WTC11 (cell line): ENCODE measurements around the gene IL4I1. TPM values are rescaled to one million over a fixed set of nuclear protein-coding genes. Genes with fewer than 3 reads are reported as not detected.

Source experiments
- ATAC-seq: fragments of 200-7000 bp; cut with Tn5 transposase; 2 replicates; pipeline ENCODE4 v1.10.0; 2021; ENCODE audit warnings: mild to moderate bottlenecking, moderate library complexity
- CTCF ChIA-PET: fragments of 300-600 bp; sonication (Branson Sonifier 250); formaldehyde crosslinking; loops from one replicate; lab custom pipeline; 2021; ENCODE audit warnings: antibody characterized with exemption; lab: Charles Lee
- POLR2A ChIA-PET: fragments of 350-600 bp; sonication (Branson Sonifier 250); formaldehyde crosslinking; loops from one replicate; lab custom pipeline; 2021; ENCODE audit warnings: antibody characterized with exemption; lab: Charles Lee
- DNase-seq: peaks from one replicate; pipeline ENCODE4 v3.0.0; 2021; ENCODE audit warnings: low spot score
- H3K27ac Mint-ChIP-seq: 2 replicates; pipeline ENCODE4 v1.8.0; 2021; ENCODE audit warnings: mixed read lengths
- H3K27me3 Mint-ChIP-seq: 2 replicates; pipeline ENCODE4 v1.8.0; 2021; ENCODE audit warnings: low read depth, mild to moderate bottlenecking, moderate library complexity, mixed read lengths
- H3K36me3 Mint-ChIP-seq: 2 replicates; pipeline ENCODE4 v1.8.0; 2021; ENCODE audit warnings: mixed read lengths
- H3K4me1 Mint-ChIP-seq: 2 replicates; pipeline ENCODE4 v1.8.0; 2022; ENCODE audit warnings: mixed read lengths
- H3K4me3 Mint-ChIP-seq: 2 replicates; pipeline ENCODE4 v1.8.0; 2021; ENCODE audit warnings: mild to moderate bottlenecking, moderate library complexity, mixed read lengths
- H3K9me3 Mint-ChIP-seq: 2 replicates; pipeline ENCODE4 v1.8.0; 2021; ENCODE audit warnings: mixed read lengths
- AFF4 ChIP-seq: sonication (generic); formaldehyde crosslinking; IDR thresholded peaks from 2 replicates; pipeline ENCODE4 v1.8.1; 2023; ENCODE audit warnings: mild to moderate bottlenecking, missing genetic modification reagents, borderline replicate concordance
- ARID4B ChIP-seq: sonication (generic); formaldehyde crosslinking; IDR thresholded peaks from 2 replicates; pipeline ENCODE4 v1.8.0; 2023; ENCODE audit warnings: missing genetic modification reagents, mild to moderate bottlenecking, borderline replicate concordance
- ATF2 ChIP-seq: sonication (generic); formaldehyde crosslinking; IDR thresholded peaks from 2 replicates; pipeline ENCODE4 v1.8.1; 2022; ENCODE audit warnings: low read depth, missing genetic modification reagents, borderline replicate concordance
- CBFB ChIP-seq: sonication (generic); formaldehyde crosslinking; IDR thresholded peaks from 2 replicates; pipeline ENCODE4 v1.8.1; 2022; ENCODE audit warnings: mild to moderate bottlenecking, low read depth, missing genetic modification reagents
- ESRRA ChIP-seq: sonication (generic); formaldehyde crosslinking; IDR thresholded peaks from 2 replicates; pipeline ENCODE4 v1.8.1; 2022; ENCODE audit warnings: mild to moderate bottlenecking, missing genetic modification reagents, borderline replicate concordance
- FOXP1 ChIP-seq: sonication (generic); formaldehyde crosslinking; IDR thresholded peaks from 2 replicates; pipeline ENCODE4 v1.8.0; 2022; ENCODE audit warnings: missing genetic modification reagents, mild to moderate bottlenecking, moderate library complexity, borderline replicate concordance
- FOXP4 ChIP-seq: sonication (generic); formaldehyde crosslinking; IDR thresholded peaks from 2 replicates; pipeline ENCODE4 v1.8.0; 2022; ENCODE audit warnings: mild to moderate bottlenecking, missing genetic modification reagents
- HMGA2 ChIP-seq: fragments of 250-450 bp; sonication (Bioruptor Pico); IDR thresholded peaks from 2 replicates; pipeline ENCODE4 v1.4.0; 2021; ENCODE audit warnings: mild to moderate bottlenecking, moderate library complexity
- MYBL2 ChIP-seq: sonication (generic); formaldehyde crosslinking; IDR thresholded peaks from 2 replicates; pipeline ENCODE4 v1.8.1; 2023; ENCODE audit warnings: mild to moderate bottlenecking, moderate library complexity, missing genetic modification reagents
- NR3C1 ChIP-seq: sonication (generic); formaldehyde crosslinking; conservative IDR thresholded peaks from 2 replicates; pipeline ENCODE4 v1.8.1; 2023; ENCODE audit warnings: low read depth, mild to moderate bottlenecking, missing genetic modification reagents
- SMAD4 ChIP-seq: sonication (generic); formaldehyde crosslinking; IDR thresholded peaks from 2 replicates; pipeline ENCODE4 v1.8.0; 2022; ENCODE audit warnings: mild to moderate bottlenecking, missing genetic modification reagents
- ZBTB21 ChIP-seq: sonication (generic); formaldehyde crosslinking; IDR thresholded peaks from 2 replicates; pipeline ENCODE4 v1.8.1; 2023; ENCODE audit warnings: mild to moderate bottlenecking, missing genetic modification reagents, borderline replicate concordance
- total RNA-seq: library from RNA; stranded (reverse); gene quantifications from 3 replicates; pipeline ENCODE4 v1.2.3, GENCODE V29; 2021
- TF ChIP-seq, protein P1 (sequence below): sonication (generic); formaldehyde crosslinking; IDR thresholded peaks from 2 replicates; pipeline ENCODE4 v1.8.1; 2022; ENCODE audit warnings: missing genetic modification reagents, borderline replicate concordance
- TF ChIP-seq, protein P2 (sequence below): sonication (generic); formaldehyde crosslinking; IDR thresholded peaks from 2 replicates; pipeline ENCODE4 v1.8.1; 2023; ENCODE audit warnings: mild to moderate bottlenecking, missing genetic modification reagents
- TF ChIP-seq, protein P3 (sequence below): fragments of 250-450 bp; sonication (Bioruptor Pico); IDR thresholded peaks from 2 replicates; pipeline ENCODE4 v1.9.0; 2021; ENCODE audit warnings: mild to moderate bottlenecking

Gene IL4I1
- total RNA-seq, 1 experiment from 2014 or later = 0.83 TPM

GRCh38 chr19:49853852-49854377 lies 42.8 kb downstream of the IL4I1 start:
- Mint-ChIP-seq H3K36me3 (peaks cover 30% of the 10 kb centered on the region), H3K27ac (no peak overlapping the region; the same call in 1 of the 2 replicates)

More at GRCh38 chr19:49853852-49854377, 42.8 kb downstream of the IL4I1 start:
- Mint-ChIP-seq H3K4me3 (peak overlapping the region; percentile 40), H3K4me1 (peaks cover 22% of the 10 kb centered on the region), H3K27me3 (peaks cover 3% of the 10 kb centered on the region; the same call in 1 of the 2 replicates), H3K9me3 (peaks cover 4% of the 10 kb centered on the region)
- POLR2A ChIA-PET = interaction anchor here (0.8 kb wide), 1 partner anchor 16 kb away, joined by 3 read pairs; no protein-coding TSS in a partner anchor
- no peak for TF ChIP-seq NR3C1 (CRISPR knock-in tag)
- no peak for TF ChIP-seq MYBL2 (CRISPR knock-in tag)
- TF ChIP-seq AFF4 = no peak
- TF ChIP-seq, protein P1, sequence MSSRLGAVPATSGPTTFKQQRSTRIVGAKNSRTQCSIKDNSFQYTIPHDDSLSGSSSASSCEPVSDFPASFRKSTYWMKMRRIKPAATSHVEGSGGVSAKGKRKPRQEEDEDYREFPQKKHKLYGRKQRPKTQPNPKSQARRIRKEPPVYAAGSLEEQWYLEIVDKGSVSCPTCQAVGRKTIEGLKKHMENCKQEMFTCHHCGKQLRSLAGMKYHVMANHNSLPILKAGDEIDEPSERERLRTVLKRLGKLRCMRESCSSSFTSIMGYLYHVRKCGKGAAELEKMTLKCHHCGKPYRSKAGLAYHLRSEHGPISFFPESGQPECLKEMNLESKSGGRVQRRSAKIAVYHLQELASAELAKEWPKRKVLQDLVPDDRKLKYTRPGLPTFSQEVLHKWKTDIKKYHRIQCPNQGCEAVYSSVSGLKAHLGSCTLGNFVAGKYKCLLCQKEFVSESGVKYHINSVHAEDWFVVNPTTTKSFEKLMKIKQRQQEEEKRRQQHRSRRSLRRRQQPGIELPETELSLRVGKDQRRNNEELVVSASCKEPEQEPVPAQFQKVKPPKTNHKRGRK (CRISPR knock-in tag) = no peak
- no peak for TF ChIP-seq ARID4B (CRISPR knock-in tag)
- no peak for TF ChIP-seq CBFB (CRISPR knock-in tag)
- TF ChIP-seq, protein P2, sequence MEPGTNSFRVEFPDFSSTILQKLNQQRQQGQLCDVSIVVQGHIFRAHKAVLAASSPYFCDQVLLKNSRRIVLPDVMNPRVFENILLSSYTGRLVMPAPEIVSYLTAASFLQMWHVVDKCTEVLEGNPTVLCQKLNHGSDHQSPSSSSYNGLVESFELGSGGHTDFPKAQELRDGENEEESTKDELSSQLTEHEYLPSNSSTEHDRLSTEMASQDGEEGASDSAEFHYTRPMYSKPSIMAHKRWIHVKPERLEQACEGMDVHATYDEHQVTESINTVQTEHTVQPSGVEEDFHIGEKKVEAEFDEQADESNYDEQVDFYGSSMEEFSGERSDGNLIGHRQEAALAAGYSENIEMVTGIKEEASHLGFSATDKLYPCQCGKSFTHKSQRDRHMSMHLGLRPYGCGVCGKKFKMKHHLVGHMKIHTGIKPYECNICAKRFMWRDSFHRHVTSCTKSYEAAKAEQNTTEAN = no peak
- TF ChIP-seq, protein P3, sequence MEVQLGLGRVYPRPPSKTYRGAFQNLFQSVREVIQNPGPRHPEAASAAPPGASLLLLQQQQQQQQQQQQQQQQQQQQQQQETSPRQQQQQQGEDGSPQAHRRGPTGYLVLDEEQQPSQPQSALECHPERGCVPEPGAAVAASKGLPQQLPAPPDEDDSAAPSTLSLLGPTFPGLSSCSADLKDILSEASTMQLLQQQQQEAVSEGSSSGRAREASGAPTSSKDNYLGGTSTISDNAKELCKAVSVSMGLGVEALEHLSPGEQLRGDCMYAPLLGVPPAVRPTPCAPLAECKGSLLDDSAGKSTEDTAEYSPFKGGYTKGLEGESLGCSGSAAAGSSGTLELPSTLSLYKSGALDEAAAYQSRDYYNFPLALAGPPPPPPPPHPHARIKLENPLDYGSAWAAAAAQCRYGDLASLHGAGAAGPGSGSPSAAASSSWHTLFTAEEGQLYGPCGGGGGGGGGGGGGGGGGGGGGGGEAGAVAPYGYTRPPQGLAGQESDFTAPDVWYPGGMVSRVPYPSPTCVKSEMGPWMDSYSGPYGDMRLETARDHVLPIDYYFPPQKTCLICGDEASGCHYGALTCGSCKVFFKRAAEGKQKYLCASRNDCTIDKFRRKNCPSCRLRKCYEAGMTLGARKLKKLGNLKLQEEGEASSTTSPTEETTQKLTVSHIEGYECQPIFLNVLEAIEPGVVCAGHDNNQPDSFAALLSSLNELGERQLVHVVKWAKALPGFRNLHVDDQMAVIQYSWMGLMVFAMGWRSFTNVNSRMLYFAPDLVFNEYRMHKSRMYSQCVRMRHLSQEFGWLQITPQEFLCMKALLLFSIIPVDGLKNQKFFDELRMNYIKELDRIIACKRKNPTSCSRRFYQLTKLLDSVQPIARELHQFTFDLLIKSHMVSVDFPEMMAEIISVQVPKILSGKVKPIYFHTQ (CRISPR knock-in tag) = no peak
- TF ChIP-seq ESRRA (CRISPR knock-in tag) = no peak
- no peak for TF ChIP-seq FOXP1 (CRISPR knock-in tag)
- no peak for TF ChIP-seq SMAD4
- TF ChIP-seq ZBTB21 = no peak
- no peak for TF ChIP-seq HMGA2 (CRISPR knock-in tag)
- TF ChIP-seq FOXP4 = no peak
- no peak for TF ChIP-seq ATF2
- DNase-seq = no peak
- ATAC-seq = no peak
- CTCF ChIA-PET = interaction anchor here (0.6 to 1.8 kb wide), 3 partner anchors 11 to 460 kb away, joined by 3 to 5 read pairs (median 5); no protein-coding TSS in a partner anchor
